ENCODE results near the gene ADAMTSL3. TPM values are rescaled to one million over a fixed set of nuclear protein-coding genes. Genes with fewer than 3 reads are reported as not detected.

ADAMTSL3 gene
- total RNA-seq, 1 donor from 2014 or later, result 2.4 TPM

GRCh38 chr15:83723216-83723615, 69.3 kb downstream of the ADAMTSL3 start:
- H3K27ac Mint-ChIP-seq (ENCODE audit: unreplicated experiment), result no peak overlapping the region

GRCh38 chr15:83732196-83732595, 78.3 kb downstream of the ADAMTSL3 start:
- Mint-ChIP-seq H3K4me3 (ENCODE audit: unreplicated experiment) (no peak overlapping the region), H3K27ac (ENCODE audit: unreplicated experiment) (no peak overlapping the region), H3K36me3 (ENCODE audit: low read depth, unreplicated experiment) (no peaks in the 10 kb centered on the region), H3K4me1 (ENCODE audit: low read depth, unreplicated experiment) (peaks cover 32% of the 10 kb centered on the region), H3K9me3 (ENCODE audit: unreplicated experiment) (no peaks in the 10 kb centered on the region), H3K27me3 (ENCODE audit: low read depth, unreplicated experiment) (no peaks in the 10 kb centered on the region)
- no peak overlapping the region for H3K4me3 ChIP-seq (ENCODE audit: insufficient read depth, low read depth, low read length)
- no peak overlapping the region for H2AFZ ChIP-seq (ENCODE audit: low read depth, low read length)
- TF ChIP-seq EZH2 (IDR thresholded peaks at IDR 0.05; ENCODE audit: insufficient read depth, low read length), result no peak
- TF ChIP-seq, protein P1, sequence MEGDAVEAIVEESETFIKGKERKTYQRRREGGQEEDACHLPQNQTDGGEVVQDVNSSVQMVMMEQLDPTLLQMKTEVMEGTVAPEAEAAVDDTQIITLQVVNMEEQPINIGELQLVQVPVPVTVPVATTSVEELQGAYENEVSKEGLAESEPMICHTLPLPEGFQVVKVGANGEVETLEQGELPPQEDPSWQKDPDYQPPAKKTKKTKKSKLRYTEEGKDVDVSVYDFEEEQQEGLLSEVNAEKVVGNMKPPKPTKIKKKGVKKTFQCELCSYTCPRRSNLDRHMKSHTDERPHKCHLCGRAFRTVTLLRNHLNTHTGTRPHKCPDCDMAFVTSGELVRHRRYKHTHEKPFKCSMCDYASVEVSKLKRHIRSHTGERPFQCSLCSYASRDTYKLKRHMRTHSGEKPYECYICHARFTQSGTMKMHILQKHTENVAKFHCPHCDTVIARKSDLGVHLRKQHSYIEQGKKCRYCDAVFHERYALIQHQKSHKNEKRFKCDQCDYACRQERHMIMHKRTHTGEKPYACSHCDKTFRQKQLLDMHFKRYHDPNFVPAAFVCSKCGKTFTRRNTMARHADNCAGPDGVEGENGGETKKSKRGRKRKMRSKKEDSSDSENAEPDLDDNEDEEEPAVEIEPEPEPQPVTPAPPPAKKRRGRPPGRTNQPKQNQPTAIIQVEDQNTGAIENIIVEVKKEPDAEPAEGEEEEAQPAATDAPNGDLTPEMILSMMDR (IDR thresholded peaks at IDR 0.05; ENCODE audit: insufficient read depth, low read depth, low read length), result no peak
- H3K79me2 ChIP-seq (ENCODE audit: insufficient read depth, low read length), result no peaks in the 10 kb centered on the region
- H3K4me1 ChIP-seq (ENCODE audit: insufficient read depth, low read length), result peaks cover 17% of the 10 kb centered on the region
- no peak overlapping the region for H3K4me2 ChIP-seq (ENCODE audit: low read length)
- H4K20me1 ChIP-seq (ENCODE audit: insufficient read depth, low read length), result no peaks in the 10 kb centered on the region
- H3K36me3 ChIP-seq (ENCODE audit: insufficient read depth, low read length), result no peaks in the 10 kb centered on the region
- H3K27me3 ChIP-seq (ENCODE audit: insufficient read depth, low read length), result peaks cover 17% of the 10 kb centered on the region
- H3K27ac ChIP-seq (ENCODE audit: low read depth, low read length), result no peak overlapping the region
- FAIRE-seq (no peak), DNase-seq (ENCODE audit: low read depth) (no peak)
- H3K9ac ChIP-seq (ENCODE audit: low read length), result no peak overlapping the region
- H3K9me3 ChIP-seq (ENCODE audit: insufficient read depth, low read depth, low read length), result no peaks in the 10 kb centered on the region

More at GRCh38 chr15:83723216-83723615, 69.3 kb downstream of the ADAMTSL3 start:
- Histone ChIP-seq H3K27ac (ENCODE audit: low read depth, low read length) (no peak overlapping the region), H3K27me3 (ENCODE audit: insufficient read depth, low read length) (no peaks in the 10 kb centered on the region), H3K79me2 (ENCODE audit: insufficient read depth, low read length) (no peaks in the 10 kb centered on the region), H3K9me3 (ENCODE audit: insufficient read depth, low read depth, low read length) (no peaks in the 10 kb centered on the region), H4K20me1 (ENCODE audit: insufficient read depth, low read length) (no peaks in the 10 kb centered on the region), H3K4me1 (ENCODE audit: insufficient read depth, low read length) (no peaks in the 10 kb centered on the region), H3K9ac (ENCODE audit: low read length) (no peak overlapping the region), H3K4me2 (ENCODE audit: low read length) (no peak overlapping the region), H3K4me3 (ENCODE audit: insufficient read depth, low read depth, low read length) (no peak overlapping the region), H3K36me3 (ENCODE audit: insufficient read depth, low read length) (no peaks in the 10 kb centered on the region), H2AFZ (ENCODE audit: low read depth, low read length) (no peak overlapping the region)
- Mint-ChIP-seq H3K27me3 (ENCODE audit: low read depth, unreplicated experiment) (no peaks in the 10 kb centered on the region), H3K9me3 (ENCODE audit: unreplicated experiment) (peaks cover 3% of the 10 kb centered on the region), H3K4me1 (ENCODE audit: low read depth, unreplicated experiment) (no peaks in the 10 kb centered on the region), H3K36me3 (ENCODE audit: low read depth, unreplicated experiment) (no peaks in the 10 kb centered on the region), H3K4me3 (ENCODE audit: unreplicated experiment) (no peak overlapping the region)
- TF ChIP-seq, protein P1 (IDR thresholded peaks at IDR 0.05; ENCODE audit: insufficient read depth, low read depth, low read length), result no peak
- TF ChIP-seq EZH2 (IDR thresholded peaks at IDR 0.05; ENCODE audit: insufficient read depth, low read length), result no peak
- DNase-seq (ENCODE audit: low read depth), result no peak
- FAIRE-seq, result no peak

DNA sequence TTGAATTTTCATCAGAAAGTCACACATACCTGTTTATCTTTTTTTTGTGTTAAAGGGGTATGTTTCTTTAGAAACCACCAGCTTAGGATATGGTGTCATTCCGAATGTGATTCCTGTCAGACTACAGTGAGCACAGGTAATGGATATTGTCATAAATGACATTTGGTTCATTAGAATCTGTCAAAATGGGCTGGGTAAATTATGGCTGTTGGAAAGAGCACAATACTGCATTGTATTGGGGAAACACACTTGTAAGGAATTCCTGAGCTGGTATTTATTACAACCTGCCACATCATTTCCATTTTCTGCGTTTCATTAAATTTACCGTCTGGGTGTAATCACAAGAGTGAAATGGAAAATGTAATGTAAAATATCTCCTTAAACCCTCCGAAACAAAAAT, 78.8 kb downstream of the ADAMTSL3 start:
- no peaks in the 10 kb centered on the region for H3K9me3 Mint-ChIP-seq (ENCODE audit: unreplicated experiment)
- no peaks in the 10 kb centered on the region for H3K79me2 ChIP-seq (ENCODE audit: insufficient read depth, low read length)
- H3K4me1 Mint-ChIP-seq (ENCODE audit: low read depth, unreplicated experiment), result peaks cover 32% of the 10 kb centered on the region
- DNase-seq (ENCODE audit: low read depth) (no peak), FAIRE-seq (peak; percentile 5)
- peak overlapping the region; percentile 73 for H3K4me2 ChIP-seq (ENCODE audit: low read length)
- peak overlapping the region; percentile 93 for H3K27ac Mint-ChIP-seq (ENCODE audit: unreplicated experiment)
- peak overlapping the region; percentile 20 for H3K9ac ChIP-seq (ENCODE audit: low read length)
- no peaks in the 10 kb centered on the region for H3K27me3 Mint-ChIP-seq (ENCODE audit: low read depth, unreplicated experiment)
- H3K36me3 ChIP-seq (ENCODE audit: insufficient read depth, low read length), result no peaks in the 10 kb centered on the region
- TF ChIP-seq, protein P1 (IDR thresholded peaks at IDR 0.05; ENCODE audit: insufficient read depth, low read depth, low read length), result no peak
- no peak for TF ChIP-seq EZH2 (IDR thresholded peaks at IDR 0.05; ENCODE audit: insufficient read depth, low read length)
- peaks cover 17% of the 10 kb centered on the region for H3K27me3 ChIP-seq (ENCODE audit: insufficient read depth, low read length)
- H3K36me3 Mint-ChIP-seq (ENCODE audit: low read depth, unreplicated experiment), result no peaks in the 10 kb centered on the region
- no peak overlapping the region for H3K4me3 Mint-ChIP-seq (ENCODE audit: unreplicated experiment)
- H2AFZ ChIP-seq (ENCODE audit: low read depth, low read length), result no peak overlapping the region
- peak overlapping the region; percentile 50 for H3K27ac ChIP-seq (ENCODE audit: low read depth, low read length)
- no peaks in the 10 kb centered on the region for H4K20me1 ChIP-seq (ENCODE audit: insufficient read depth, low read length)
- no peaks in the 10 kb centered on the region for H3K9me3 ChIP-seq (ENCODE audit: insufficient read depth, low read depth, low read length)
- H3K4me1 ChIP-seq (ENCODE audit: insufficient read depth, low read length), result peaks cover 17% of the 10 kb centered on the region
- no peak overlapping the region for H3K4me3 ChIP-seq (ENCODE audit: insufficient read depth, low read depth, low read length)

All from astrocyte (in vitro differentiated cells and primary cell).